Ishikawa (cell line): ENCODE results near the gene FRAT1.

Source experiments
- CREB1 ChIP-seq: IDR thresholded peaks from 2 replicates; pipeline ENCODE4 v1.6.1; 2012; ENCODE audit warnings: low read depth
- EP300 ChIP-seq: IDR thresholded peaks from 2 replicates; pipeline ENCODE4 v1.6.1; 2012; ENCODE audit warnings: borderline replicate concordance
- FOXM1 ChIP-seq: IDR thresholded peaks from 2 replicates; pipeline ENCODE4 v1.6.1; 2012; ENCODE audit warnings: low read depth, borderline replicate concordance
- RAD21 ChIP-seq: IDR thresholded peaks from 2 replicates; pipeline ENCODE4 v1.6.1; 2012; ENCODE audit warnings: low read depth
- REST ChIP-seq: IDR thresholded peaks from 2 replicates; pipeline ENCODE4 v1.6.1; 2012; ENCODE audit warnings: low read depth, mild to moderate bottlenecking
- TAF1 ChIP-seq: IDR thresholded peaks from 2 replicates; pipeline ENCODE4 v1.6.1; 2012; ENCODE audit warnings: low read depth, mild to moderate bottlenecking
- TCF12 ChIP-seq: IDR thresholded peaks from 2 replicates; pipeline ENCODE4 v1.6.1; 2012; ENCODE audit warnings: low read depth
- TEAD4 ChIP-seq: IDR thresholded peaks from 2 replicates; pipeline ENCODE4 v1.6.1; 2012
- USF1 ChIP-seq: IDR thresholded peaks from 2 replicates; pipeline ENCODE4 v1.6.1; 2012

- TF ChIP-seq TCF12 (no peak), EP300 (no peak), CREB1 (no peak), USF1 (no peak), RAD21 (no peak), REST (no peak), TEAD4 (no peak), TAF1 (no peak), FOXM1 (no peak)
Measured at GRCh38 chr10:97353945-97354344, 34.9 kb downstream of the FRAT1 start.
